Parathyroid adenoma (tissue), 2 donors: ENCODE results near the gene SMO.

Source experiments
- H2AFZ ChIP-seq: fragments of 300-600 bp; sonication (generic); one replicate; pipeline ENCODE4 v1.7.0; 2017; ENCODE audit warnings: antibody characterized with exemption, mild to moderate bottlenecking
- H3K27ac ChIP-seq: fragments of 300-600 bp; sonication (generic); one replicate; pipeline ENCODE4 v1.7.0; 2017
- H3K27me3 ChIP-seq: fragments of 300-600 bp; sonication (generic); one replicate; pipeline ENCODE4 v1.7.0; 2017; ENCODE audit warnings: low read length; ENCODE audit not compliant: control insufficient read depth, insufficient read depth
- H3K36me3 ChIP-seq: fragments of 300-600 bp; sonication (generic); one replicate; pipeline ENCODE4 v1.7.0; 2017; ENCODE audit warnings: low read length; ENCODE audit not compliant: control insufficient read depth, insufficient read depth
- H3K4me1 ChIP-seq: fragments of 300-600 bp; sonication (generic); one replicate; pipeline ENCODE4 v1.7.0; 2017; ENCODE audit warnings: control low read depth
- H3K4me2 ChIP-seq: fragments of 300-600 bp; sonication (generic); one replicate; pipeline ENCODE4 v1.7.0; 2017; ENCODE audit warnings: low read length
- H3K4me3 ChIP-seq: fragments of 300-600 bp; sonication (generic); one replicate; pipeline ENCODE4 v1.7.0; 2017; ENCODE audit warnings: low read depth, low read length
- H3K79me2 ChIP-seq: fragments of 300-600 bp; sonication (generic); one replicate; pipeline ENCODE4 v1.7.0; 2017; ENCODE audit warnings: control low read depth
- H3K9ac ChIP-seq: fragments of 300-600 bp; sonication (generic); one replicate; pipeline ENCODE4 v1.7.0; 2017; ENCODE audit warnings: mild to moderate bottlenecking
- H3K9me3 ChIP-seq: fragments of 300-600 bp; sonication (generic); one replicate; pipeline ENCODE4 v1.7.0; 2017; ENCODE audit warnings: low read length; ENCODE audit not compliant: control insufficient read depth
- CTCF ChIP-seq: fragments of 300-600 bp; sonication (generic); IDR thresholded peaks from one replicate; pipeline ENCODE4 v1.7.0; 2017; ENCODE audit warnings: antibody characterized with exemption, mild to moderate bottlenecking
- donor health status: primary hyperparathyroidism.

SMO gene

GRCh38 chr7:129188892-129189660 is 643 bp downstream of the SMO start:
- Histone ChIP-seq H2AFZ (peak overlapping the region; percentile 84), H3K36me3 (no peaks in the 10 kb centered on the region), H3K4me3 (peak overlapping the region; percentile 72), H3K4me1 (peaks cover 7% of the 10 kb centered on the region), H3K79me2 (peaks cover 5% of the 10 kb centered on the region), H3K9ac (peak overlapping the region; percentile 67), H3K27me3 (no peaks in the 10 kb centered on the region), H3K9me3 (no peaks in the 10 kb centered on the region), H3K27ac (no peak overlapping the region), H3K4me2 (peak overlapping the region; percentile 79)
- TF ChIP-seq CTCF, result no peak

GRCh38 chr7:129189661-129190310 is 1.4 kb downstream of the SMO start:
- Histone ChIP-seq H3K9me3 (no peaks in the 10 kb centered on the region), H3K9ac (no peak overlapping the region), H3K4me3 (peak overlapping the region; percentile 72), H2AFZ (peak overlapping the region; percentile 84), H3K27me3 (no peaks in the 10 kb centered on the region), H3K4me2 (peak overlapping the region; percentile 79), H3K36me3 (no peaks in the 10 kb centered on the region), H3K4me1 (peaks cover 7% of the 10 kb centered on the region), H3K79me2 (peaks cover 5% of the 10 kb centered on the region), H3K27ac (no peak overlapping the region)
- no peak for TF ChIP-seq CTCF

GRCh38 chr7:129191272-129191671 is 2.8 kb downstream of the SMO start:
- Histone ChIP-seq H3K4me2 (no peak overlapping the region), H3K9me3 (no peaks in the 10 kb centered on the region), H2AFZ (no peak overlapping the region), H3K79me2 (peaks cover 5% of the 10 kb centered on the region), H3K4me3 (no peak overlapping the region), H3K27me3 (no peaks in the 10 kb centered on the region), H3K9ac (no peak overlapping the region), H3K36me3 (no peaks in the 10 kb centered on the region), H3K27ac (no peak overlapping the region), H3K4me1 (peaks cover 7% of the 10 kb centered on the region)
- TF ChIP-seq CTCF, result no peak

GRCh38 chr7:129193892-129194291 is 5.5 kb downstream of the SMO start:
- H3K9ac ChIP-seq, result no peak overlapping the region
- no peak overlapping the region for H3K4me2 ChIP-seq
- H3K27ac ChIP-seq, result no peak overlapping the region
- no peak overlapping the region for H2AFZ ChIP-seq
- TF ChIP-seq CTCF, result no peak
- peaks cover 5% of the 10 kb centered on the region for H3K79me2 ChIP-seq
- no peaks in the 10 kb centered on the region for H3K27me3 ChIP-seq
- no peaks in the 10 kb centered on the region for H3K9me3 ChIP-seq
- H3K4me3 ChIP-seq, result no peak overlapping the region
- no peaks in the 10 kb centered on the region for H3K36me3 ChIP-seq
- H3K4me1 ChIP-seq, result peaks cover 7% of the 10 kb centered on the region
